HG03135 (cell line): Measurements from ENCODE around the gene ZBTB46.
A peak's percentile ranks its signal among the peaks of the same experiment; 100 is the strongest.
"Not testable (repeated sequence)": the region's sequence is repeated elsewhere in the genome, so short reads cannot be mapped to it uniquely, and the experiment has no call there.

ENCODE experiments used
- ATAC-seq: cut with Tn5 transposase; IDR thresholded peaks from one replicate; pipeline ENCODE4 v1.9.1; 2021; ENCODE audit warnings: mild to moderate bottlenecking, moderate library complexity; ENCODE audit not compliant: unreplicated experiment

ZBTB46 gene

GRCh38 chr20:63830841-63831588, at the start of gene ZBTB46:
TSS of gene ZBTB46 (minus strand) at chr20:63831264. CDS start at chr20:63790757, 40,507 bp downstream.
- peak; percentile 58 for ATAC-seq

GRCh38 chr20:63878899-63879663, 48.0 kb upstream of the ZBTB46 start:
- ATAC-seq = no peak

- ATAC-seq = no peak
These were observed 46.8 kb upstream of the ZBTB46 start for GRCh38 chr20:63877755-63878470.

GRCh38 chr20:63876489-63877036, 45.5 kb upstream of the ZBTB46 start:
- no peak for ATAC-seq

- not testable (repeated sequence) for ATAC-seq
These were observed 43.2 kb upstream of the ZBTB46 start for GRCh38 chr20:63874241-63874640.

- ATAC-seq = no peak
These were observed 42.5 kb upstream of the ZBTB46 start for GRCh38 chr20:63873477-63873971.

GRCh38 chr20:63868264-63868663, 37.2 kb upstream of the ZBTB46 start:
- ATAC-seq = no peak

- ATAC-seq = not testable (repeated sequence)
These were observed 36.0 kb upstream of the ZBTB46 start for GRCh38 chr20:63867042-63867441.

GRCh38 chr20:63864978-63865640, 34.0 kb upstream of the ZBTB46 start, which contains the start of gene TPD52L2:
TSS of gene TPD52L2 (plus strand) at chr20:63865270. CDS start at chr20:63865366, 96 bp downstream.
- peak; percentile 66 for ATAC-seq

GRCh38 chr20:63864545-63864977, 33.5 kb upstream of the ZBTB46 start:
- ATAC-seq = no peak

GRCh38 chr20:63863798-63864544, 32.9 kb upstream of the ZBTB46 start:
- peak; percentile 65 for ATAC-seq

- no peak for ATAC-seq
These were observed 32.1 kb upstream of the ZBTB46 start for GRCh38 chr20:63863021-63863797.

- no peak for ATAC-seq
These were observed 31.2 kb upstream of the ZBTB46 start for GRCh38 chr20:63861981-63862901.

- ATAC-seq = no peak
These were observed 30.4 kb upstream of the ZBTB46 start, which contains the start of gene ABHD16B for GRCh38 chr20:63861365-63861934. TSS of gene ABHD16B (plus strand) at chr20:63861498. CDS start at chr20:63861541, 43 bp downstream.

- ATAC-seq = no peak
These were observed 29.4 kb upstream of the ZBTB46 start for GRCh38 chr20:63860325-63861051.

- ATAC-seq = no peak
These were observed 28.2 kb upstream of the ZBTB46 start for GRCh38 chr20:63859166-63859699.
